H9 (cell line): Measurements from ENCODE around the gene SLC7A6. TPM values are rescaled to one million over a fixed set of nuclear protein-coding genes. Genes with fewer than 3 reads are reported as not detected.

Experiments
- DNase-seq: peaks from one replicate; pipeline ENCODE4 v3.0.0-alpha.2; 2017
- H2AFZ ChIP-seq: one replicate; pipeline ENCODE4 v1.6.1; 2013; ENCODE audit warnings: mild to moderate bottlenecking, low read length, control low read depth, moderate library complexity
- H2AK5ac ChIP-seq: 2 replicates; pipeline ENCODE4 v1.6.1; 2013; ENCODE audit warnings: low read length, control low read depth, mixed read lengths; ENCODE audit not compliant: insufficient read length
- H2BK120ac ChIP-seq: one replicate; pipeline ENCODE4 v1.6.1; 2013; ENCODE audit warnings: low read depth, mild to moderate bottlenecking, low read length, control low read depth, inconsistent platforms; ENCODE audit not compliant: poor library complexity, severe bottlenecking
- H2BK12ac ChIP-seq: 2 replicates; pipeline ENCODE4 v1.6.1; 2013; ENCODE audit warnings: low read length, control low read depth, mixed read lengths, low read depth; ENCODE audit not compliant: insufficient read length
- H2BK15ac ChIP-seq: 2 replicates; pipeline ENCODE4 v1.6.1; 2013; ENCODE audit warnings: low read depth, low read length, control low read depth
- H2BK20ac ChIP-seq: one replicate; pipeline ENCODE4 v1.6.1; 2013; ENCODE audit warnings: low read depth, mild to moderate bottlenecking, low read length, control low read depth, inconsistent platforms; ENCODE audit not compliant: poor library complexity, severe bottlenecking
- H2BK5ac ChIP-seq: 2 replicates; pipeline ENCODE4 v1.6.1; 2013; ENCODE audit warnings: low read length, control low read depth, mixed read lengths; ENCODE audit not compliant: insufficient read length
- H3K14ac ChIP-seq: 2 replicates; pipeline ENCODE4 v1.6.1; 2013; ENCODE audit warnings: low read length, control low read depth; ENCODE audit not compliant: insufficient read depth
- H3K18ac ChIP-seq: 2 replicates; pipeline ENCODE4 v1.6.1; 2013; ENCODE audit warnings: low read depth, mild to moderate bottlenecking, mixed read lengths, low read length, control low read depth; ENCODE audit not compliant: insufficient read length
- H3K23ac ChIP-seq: 2 replicates; pipeline ENCODE4 v1.6.1; 2013; ENCODE audit warnings: low read length, control low read depth, mixed read lengths, low read depth; ENCODE audit not compliant: insufficient read length
- H3K23me2 ChIP-seq: 2 replicates; pipeline ENCODE4 v1.6.1; 2013; ENCODE audit warnings: low read depth, mild to moderate bottlenecking, mixed read lengths, low read length, control low read depth; ENCODE audit not compliant: insufficient read length, poor library complexity, severe bottlenecking
- H3K27ac ChIP-seq: 2 replicates; pipeline ENCODE4 v1.5.1; 2013; ENCODE audit warnings: low read length, control low read depth, mixed read lengths, low read depth; ENCODE audit not compliant: insufficient read length
- H3K27me3 ChIP-seq: 2 replicates; pipeline ENCODE4 v1.6.1; 2013; ENCODE audit warnings: low read length, control low read depth, inconsistent platforms; ENCODE audit not compliant: insufficient read depth
- H3K4ac ChIP-seq: 2 replicates; pipeline ENCODE4 v1.6.1; 2013; ENCODE audit warnings: low read depth, mild to moderate bottlenecking, control low read depth, inconsistent platforms, low read length, moderate library complexity
- H3K4me1 ChIP-seq: 2 replicates; pipeline ENCODE4 v1.6.1; 2013; ENCODE audit warnings: low read length, control low read depth, inconsistent platforms; ENCODE audit not compliant: insufficient read depth
- H3K4me2 ChIP-seq: 2 replicates; pipeline ENCODE4 v1.6.1; 2013; ENCODE audit warnings: low read length, control low read depth, mixed read lengths; ENCODE audit not compliant: insufficient read length, insufficient read depth
- H3K56ac ChIP-seq: 2 replicates; pipeline ENCODE4 v1.6.1; 2013; ENCODE audit warnings: low read depth, mild to moderate bottlenecking, mixed read lengths, low read length, control low read depth; ENCODE audit not compliant: insufficient read length
- H3K79me1 ChIP-seq: 2 replicates; pipeline ENCODE4 v1.6.1; 2013; ENCODE audit warnings: low read depth, mild to moderate bottlenecking, moderate library complexity, low read length, control low read depth, inconsistent platforms; ENCODE audit not compliant: insufficient read depth, poor library complexity, severe bottlenecking
- H3K79me2 ChIP-seq: 2 replicates; pipeline ENCODE4 v1.6.1; 2013; ENCODE audit warnings: low read length, control low read depth, inconsistent platforms; ENCODE audit not compliant: insufficient read depth
- H3K9ac ChIP-seq: 2 replicates; pipeline ENCODE4 v1.6.1; 2013; ENCODE audit warnings: low read length, control low read depth, mixed read lengths; ENCODE audit not compliant: insufficient read length; ENCODE audit errors: extremely low read depth
- H3K9me3 ChIP-seq: one replicate; pipeline ENCODE4 v1.6.1; 2013; ENCODE audit warnings: low read depth, low read length, inconsistent platforms; ENCODE audit not compliant: control insufficient read depth
- H3T11ph ChIP-seq: one replicate; pipeline ENCODE4 v1.6.1; 2013; ENCODE audit warnings: mild to moderate bottlenecking, low read length, control low read depth, inconsistent platforms
- H4K20me1 ChIP-seq: one replicate; pipeline ENCODE4 v1.6.1; 2013; ENCODE audit not compliant: control insufficient read depth, insufficient read length, insufficient read depth
- H4K5ac ChIP-seq: 2 replicates; pipeline ENCODE4 v1.6.1; 2013; ENCODE audit warnings: low read depth, mild to moderate bottlenecking, mixed read lengths, low read length, control low read depth; ENCODE audit not compliant: insufficient read length
- H4K8ac ChIP-seq: replicated peaks from 2 replicates; pipeline ENCODE4 v1.6.1; 2013; ENCODE audit warnings: low read length, control low read depth, mixed read lengths, low read depth; ENCODE audit not compliant: insufficient read length
- H4K91ac ChIP-seq: 2 replicates; pipeline ENCODE4 v1.6.1; 2013; ENCODE audit warnings: low read depth, mild to moderate bottlenecking, moderate library complexity, mixed read lengths, low read length, control low read depth; ENCODE audit not compliant: insufficient read length
- H3K27ac Mint-ChIP-seq, 3 experiments: 2 replicates in 2 of 3; 3 replicates in 1 of 3; pipeline ENCODE4 v1.8.0; 2020 to 2021; ENCODE audit warnings: mixed read lengths in 3 of 3, mild to moderate bottlenecking in 1 of 3, moderate library complexity in 1 of 3
- H3K27me3 Mint-ChIP-seq: 2 replicates; pipeline ENCODE4 v1.8.0; 2021; ENCODE audit warnings: low read depth, mild to moderate bottlenecking, moderate library complexity, mixed read lengths
- H3K36me3 Mint-ChIP-seq, 3 experiments: 2 replicates in 2 of 3; 3 replicates in 1 of 3; pipeline ENCODE4 v1.8.0; 2020 to 2021; ENCODE audit warnings: low read depth in 3 of 3, mixed read lengths in 3 of 3; ENCODE audit not compliant: insufficient read depth in 1 of 3
- H3K4me1 Mint-ChIP-seq, 2 experiments: 2 replicates each; pipeline ENCODE4 v1.8.0; 2020; ENCODE audit warnings: mixed read lengths in 2 of 2
- H3K4me3 Mint-ChIP-seq, 2 experiments: 2 replicates in 1 of 2; 3 replicates in 1 of 2; pipeline ENCODE4 v1.8.0; 2020 to 2021; ENCODE audit warnings: mild to moderate bottlenecking in 2 of 2, mixed read lengths in 2 of 2, moderate library complexity in 1 of 2
- H3K9me3 Mint-ChIP-seq, 2 experiments: 2 replicates in 1 of 2; 3 replicates in 1 of 2; pipeline ENCODE4 v1.8.0; 2020; ENCODE audit warnings: mild to moderate bottlenecking in 2 of 2, mixed read lengths in 2 of 2, moderate library complexity in 1 of 2
- CTCF ChIP-seq: fragments of 200-600 bp; sonication (generic); conservative IDR thresholded peaks from 3 replicates; pipeline ENCODE4 v1.8.0; 2021; ENCODE audit warnings: antibody characterized with exemption, mild to moderate bottlenecking
- WGBS: extraction: QIAGEN DNeasy Blood & Tissue Kit; methylation state at CpG from one replicate; pipeline ENCODE4 v1.1.7; 2013; ENCODE audit warnings: missing lambda C conversion rate, low lambda C conversion rate, mixed read lengths; ENCODE audit not compliant: insufficient read length; ENCODE audit errors: extremely low coverage; 5-methylcytosine and 5-hydroxymethylcytosine counted together
- total RNA-seq: library from RNA; stranded (reverse); gene quantifications from 2 replicates; pipeline ENCODE4 v1.2.1, GENCODE V29; 2021

The SLC7A6 gene
- total RNA-seq, 1 experiment from 2014 or later, result 21.1 TPM

- no peak for DNase-seq
- H2AFZ ChIP-seq, result no peak overlapping the region
- no peak overlapping the region for H3K56ac ChIP-seq
- H2BK12ac ChIP-seq, result no peak overlapping the region
- H3K23ac ChIP-seq, result no peak overlapping the region
- Mint-ChIP-seq H3K27me3 (peaks cover 7% of the 10 kb centered on the region), H3K4me3 (peak overlapping the region; percentile 70 to 75), H3K36me3 (peaks cover 1 to 7% (median 5%) of the 10 kb centered on the region in 3 experiments; a peak in 6 of 7 replicates), H3K9me3 (no peaks in the 10 kb centered on the region; a peak in 1 of 5 replicates), H3K27ac (peak overlapping the region; percentile 88 to 99 (median 97); a peak in 6 of 7 replicates), H3K4me1 (peaks cover 29 to 33% of the 10 kb centered on the region in 2 experiments)
- H3K23me2 ChIP-seq, result peaks cover 19% of the 10 kb centered on the region
- H3K4ac ChIP-seq, result no peak overlapping the region
- no peak overlapping the region for H2AK5ac ChIP-seq
- H3K4me1 ChIP-seq, result no peaks in the 10 kb centered on the region; the same call in 1 of the 2 replicates
- H3K27me3 ChIP-seq, result no peaks in the 10 kb centered on the region
- no peak overlapping the region for H2BK5ac ChIP-seq
- no peaks in the 10 kb centered on the region for H3K79me1 ChIP-seq
- no peaks in the 10 kb centered on the region for H3K9me3 ChIP-seq
- no peak overlapping the region for H4K5ac ChIP-seq
- no peak for TF ChIP-seq CTCF
- H3K18ac ChIP-seq, result peak overlapping the region; percentile 55
- no peak overlapping the region for H2BK20ac ChIP-seq
- no peak overlapping the region for H2BK15ac ChIP-seq
- no peaks in the 10 kb centered on the region; the same call in 1 of the 2 replicates for H3K79me2 ChIP-seq
- no peak overlapping the region for H3K9ac ChIP-seq
- H4K8ac ChIP-seq, result no peak overlapping the region
- no peak overlapping the region for H4K91ac ChIP-seq
- peak overlapping the region; percentile 61; the same call in 1 of the 2 replicates for H3K14ac ChIP-seq
- H3K4me2 ChIP-seq, result peak overlapping the region; percentile 66
- H2BK120ac ChIP-seq, result no peak overlapping the region
- WGBS, result no CpG with 5 or more reads among the region's 20 CpGs
- H4K20me1 ChIP-seq, result no peaks in the 10 kb centered on the region
- H3T11ph ChIP-seq, result no peak overlapping the region
- H3K27ac ChIP-seq, result peak overlapping the region; percentile 30
These were observed 26.3 kb upstream of the SLC7A6 start for GRCh38 chr16:68238029-68238345.
